Loucy (cell line): Measurements from ENCODE around the gene RANBP6.

Experiments
- CTCF ChIP-seq: fragments of 200-600 bp; sonication (generic); conservative IDR thresholded peaks from 2 replicates; pipeline ENCODE4 v1.5.1; 2014; ENCODE audit warnings: mild to moderate bottlenecking, antibody characterized with exemption, low read length
- EZH2phosphoT487 ChIP-seq: fragments of 200-600 bp; IDR thresholded peaks from 2 replicates; pipeline ENCODE4 v1.6.1; 2018; ENCODE audit warnings: antibody characterized with exemption, mild to moderate bottlenecking, moderate library complexity, borderline replicate concordance

- TF ChIP-seq CTCF (no peak), EZH2phosphoT487 (no peak)
Observed at GRCh38 chr9:5978523-5978922, 36.9 kb downstream of the RANBP6 start.
